GM23338 (cell line): ENCODE data around the gene TPRKB.
"Not testable (repeated sequence)": the region's sequence is repeated elsewhere in the genome, so short reads cannot be mapped to it uniquely, and the experiment has no call there.

Source experiments
- CREB1 ChIP-seq: fragments of 250-450 bp; sonication (Bioruptor Pico); IDR thresholded peaks from 2 replicates; pipeline ENCODE4 v1.5.0; 2020; ENCODE audit warnings: low read depth, mild to moderate bottlenecking, moderate library complexity
- EZH2 ChIP-seq: fragments of 200-600 bp; sonication (generic); IDR thresholded peaks from one replicate; pipeline ENCODE4 v1.8.0; 2017; ENCODE audit warnings: antibody characterized with exemption, mild to moderate bottlenecking, low read depth; ENCODE audit not compliant: unreplicated experiment
- EZH2phosphoT487 ChIP-seq: fragments of 200-600 bp; sonication (generic); IDR thresholded peaks from one replicate; pipeline ENCODE4 v1.8.1; 2018; ENCODE audit warnings: antibody characterized with exemption; ENCODE audit not compliant: unreplicated experiment
- JUNB ChIP-seq: IDR thresholded peaks from one replicate; pipeline ENCODE4 v1.6.1; 2016; ENCODE audit warnings: antibody characterized with exemption; ENCODE audit not compliant: unreplicated experiment
- POLR2AphosphoS5 ChIP-seq: IDR thresholded peaks from 2 replicates; pipeline ENCODE4 v1.6.1; 2016; ENCODE audit warnings: antibody characterized with exemption, low read depth
- STAT1 ChIP-seq: IDR thresholded peaks from one replicate; pipeline ENCODE4 v1.6.1; 2016; ENCODE audit warnings: antibody characterized with exemption; ENCODE audit not compliant: unreplicated experiment
- ZNF331 ChIP-seq: fragments of 250-450 bp; sonication (Bioruptor Pico); IDR thresholded peaks from 2 replicates; pipeline ENCODE4 v1.5.0; 2020; ENCODE audit warnings: low read depth, mild to moderate bottlenecking, moderate library complexity
- TF ChIP-seq, protein P1 (sequence below), 2 experiments: fragments of 200-600 bp in 1 of 2; sonication (generic) in 1 of 2; conservative IDR thresholded peaks; 2 replicates each; pipeline versions ENCODE4 v1.5.1 to v1.6.1; 2016 to 2017; ENCODE audit warnings: antibody characterized with exemption in 2 of 2, low read depth in 2 of 2, mild to moderate bottlenecking in 2 of 2, moderate library complexity in 1 of 2
- TF ChIP-seq, protein P2 (sequence below): fragments of 250-450 bp; sonication (Bioruptor Pico); IDR thresholded peaks from 2 replicates; pipeline ENCODE4 v1.5.0; 2020; ENCODE audit warnings: mild to moderate bottlenecking, moderate library complexity
- TF ChIP-seq, protein P3 (sequence below): IDR thresholded peaks from one replicate; pipeline ENCODE4 v1.6.1; 2018; ENCODE audit warnings: antibody characterized with exemption; ENCODE audit not compliant: unreplicated experiment
- TF ChIP-seq, protein P4 (sequence below): IDR thresholded peaks from 2 replicates; pipeline ENCODE4 v1.6.1; 2016; ENCODE audit warnings: antibody characterized with exemption

DNA sequence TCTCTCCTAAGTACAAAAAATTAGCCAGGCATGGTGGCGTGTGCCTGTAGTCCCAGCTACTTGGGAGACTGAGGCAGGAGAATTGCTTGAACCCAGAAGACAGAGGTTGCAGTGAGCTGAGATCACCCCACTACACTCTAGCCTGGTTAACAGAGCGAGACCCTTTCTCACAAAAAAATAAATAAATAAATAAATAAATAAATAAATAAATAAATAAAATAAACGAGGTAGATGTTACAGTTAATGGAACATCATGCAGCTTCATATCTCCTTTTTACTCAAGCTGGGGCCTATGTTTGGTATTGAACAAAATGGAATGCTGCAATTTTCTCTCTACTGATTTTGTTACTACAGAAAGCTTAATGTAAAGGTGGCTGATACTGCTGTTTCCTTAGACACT is 40.6 kb downstream of the TPRKB start:
- not testable (repeated sequence) for TF ChIP-seq EZH2phosphoT487; STAT1; POLR2AphosphoS5; CREB1 (CRISPR knock-in tag); EZH2; JUNB; ZNF331
- TF ChIP-seq, protein P1, sequence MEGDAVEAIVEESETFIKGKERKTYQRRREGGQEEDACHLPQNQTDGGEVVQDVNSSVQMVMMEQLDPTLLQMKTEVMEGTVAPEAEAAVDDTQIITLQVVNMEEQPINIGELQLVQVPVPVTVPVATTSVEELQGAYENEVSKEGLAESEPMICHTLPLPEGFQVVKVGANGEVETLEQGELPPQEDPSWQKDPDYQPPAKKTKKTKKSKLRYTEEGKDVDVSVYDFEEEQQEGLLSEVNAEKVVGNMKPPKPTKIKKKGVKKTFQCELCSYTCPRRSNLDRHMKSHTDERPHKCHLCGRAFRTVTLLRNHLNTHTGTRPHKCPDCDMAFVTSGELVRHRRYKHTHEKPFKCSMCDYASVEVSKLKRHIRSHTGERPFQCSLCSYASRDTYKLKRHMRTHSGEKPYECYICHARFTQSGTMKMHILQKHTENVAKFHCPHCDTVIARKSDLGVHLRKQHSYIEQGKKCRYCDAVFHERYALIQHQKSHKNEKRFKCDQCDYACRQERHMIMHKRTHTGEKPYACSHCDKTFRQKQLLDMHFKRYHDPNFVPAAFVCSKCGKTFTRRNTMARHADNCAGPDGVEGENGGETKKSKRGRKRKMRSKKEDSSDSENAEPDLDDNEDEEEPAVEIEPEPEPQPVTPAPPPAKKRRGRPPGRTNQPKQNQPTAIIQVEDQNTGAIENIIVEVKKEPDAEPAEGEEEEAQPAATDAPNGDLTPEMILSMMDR (conservative IDR thresholded peaks at IDR 0.05; ENCODE audit: low read depth in 2 of 2), result not testable (repeated sequence)
- TF ChIP-seq, protein P2, sequence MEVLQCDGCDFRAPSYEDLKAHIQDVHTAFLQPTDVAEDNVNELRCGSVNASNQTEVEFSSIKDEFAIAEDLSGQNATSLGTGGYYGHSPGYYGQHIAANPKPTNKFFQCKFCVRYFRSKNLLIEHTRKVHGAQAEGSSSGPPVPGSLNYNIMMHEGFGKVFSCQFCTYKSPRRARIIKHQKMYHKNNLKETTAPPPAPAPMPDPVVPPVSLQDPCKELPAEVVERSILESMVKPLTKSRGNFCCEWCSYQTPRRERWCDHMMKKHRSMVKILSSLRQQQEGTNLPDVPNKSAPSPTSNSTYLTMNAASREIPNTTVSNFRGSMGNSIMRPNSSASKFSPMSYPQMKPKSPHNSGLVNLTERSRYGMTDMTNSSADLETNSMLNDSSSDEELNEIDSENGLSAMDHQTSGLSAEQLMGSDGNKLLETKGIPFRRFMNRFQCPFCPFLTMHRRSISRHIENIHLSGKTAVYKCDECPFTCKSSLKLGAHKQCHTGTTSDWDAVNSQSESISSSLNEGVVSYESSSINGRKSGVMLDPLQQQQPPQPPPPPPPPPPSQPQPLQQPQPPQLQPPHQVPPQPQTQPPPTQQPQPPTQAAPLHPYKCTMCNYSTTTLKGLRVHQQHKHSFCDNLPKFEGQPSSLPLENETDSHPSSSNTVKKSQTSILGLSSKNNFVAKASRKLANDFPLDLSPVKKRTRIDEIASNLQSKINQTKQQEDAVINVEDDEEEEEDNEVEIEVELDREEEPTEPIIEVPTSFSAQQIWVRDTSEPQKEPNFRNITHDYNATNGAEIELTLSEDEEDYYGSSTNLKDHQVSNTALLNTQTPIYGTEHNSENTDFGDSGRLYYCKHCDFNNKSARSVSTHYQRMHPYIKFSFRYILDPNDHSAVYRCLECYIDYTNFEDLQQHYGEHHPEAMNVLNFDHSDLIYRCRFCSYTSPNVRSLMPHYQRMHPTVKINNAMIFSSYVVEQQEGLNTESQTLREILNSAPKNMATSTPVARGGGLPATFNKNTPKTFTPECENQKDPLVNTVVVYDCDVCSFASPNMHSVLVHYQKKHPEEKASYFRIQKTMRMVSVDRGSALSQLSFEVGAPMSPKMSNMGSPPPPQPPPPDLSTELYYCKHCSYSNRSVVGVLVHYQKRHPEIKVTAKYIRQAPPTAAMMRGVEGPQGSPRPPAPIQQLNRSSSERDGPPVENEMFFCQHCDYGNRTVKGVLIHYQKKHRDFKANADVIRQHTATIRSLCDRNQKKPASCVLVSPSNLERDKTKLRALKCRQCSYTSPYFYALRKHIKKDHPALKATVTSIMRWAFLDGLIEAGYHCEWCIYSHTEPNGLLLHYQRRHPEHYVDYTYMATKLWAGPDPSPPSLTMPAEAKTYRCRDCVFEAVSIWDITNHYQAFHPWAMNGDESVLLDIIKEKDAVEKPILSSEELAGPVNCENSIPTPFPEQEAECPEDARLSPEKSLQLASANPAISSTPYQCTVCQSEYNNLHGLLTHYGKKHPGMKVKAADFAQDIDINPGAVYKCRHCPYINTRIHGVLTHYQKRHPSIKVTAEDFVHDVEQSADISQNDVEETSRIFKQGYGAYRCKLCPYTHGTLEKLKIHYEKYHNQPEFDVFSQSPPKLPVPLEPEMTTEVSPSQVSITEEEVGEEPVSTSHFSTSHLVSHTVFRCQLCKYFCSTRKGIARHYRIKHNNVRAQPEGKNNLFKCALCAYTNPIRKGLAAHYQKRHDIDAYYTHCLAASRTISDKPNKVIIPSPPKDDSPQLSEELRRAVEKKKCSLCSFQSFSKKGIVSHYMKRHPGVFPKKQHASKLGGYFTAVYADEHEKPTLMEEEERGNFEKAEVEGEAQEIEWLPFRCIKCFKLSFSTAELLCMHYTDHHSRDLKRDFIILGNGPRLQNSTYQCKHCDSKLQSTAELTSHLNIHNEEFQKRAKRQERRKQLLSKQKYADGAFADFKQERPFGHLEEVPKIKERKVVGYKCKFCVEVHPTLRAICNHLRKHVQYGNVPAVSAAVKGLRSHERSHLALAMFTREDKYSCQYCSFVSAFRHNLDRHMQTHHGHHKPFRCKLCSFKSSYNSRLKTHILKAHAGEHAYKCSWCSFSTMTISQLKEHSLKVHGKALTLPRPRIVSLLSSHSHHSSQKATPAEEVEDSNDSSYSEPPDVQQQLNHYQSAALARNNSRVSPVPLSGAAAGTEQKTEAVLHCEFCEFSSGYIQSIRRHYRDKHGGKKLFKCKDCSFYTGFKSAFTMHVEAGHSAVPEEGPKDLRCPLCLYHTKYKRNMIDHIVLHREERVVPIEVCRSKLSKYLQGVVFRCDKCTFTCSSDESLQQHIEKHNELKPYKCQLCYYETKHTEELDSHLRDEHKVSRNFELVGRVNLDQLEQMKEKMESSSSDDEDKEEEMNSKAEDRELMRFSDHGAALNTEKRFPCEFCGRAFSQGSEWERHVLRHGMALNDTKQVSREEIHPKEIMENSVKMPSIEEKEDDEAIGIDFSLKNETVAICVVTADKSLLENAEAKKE, result not testable (repeated sequence)
- TF ChIP-seq, protein P3, sequence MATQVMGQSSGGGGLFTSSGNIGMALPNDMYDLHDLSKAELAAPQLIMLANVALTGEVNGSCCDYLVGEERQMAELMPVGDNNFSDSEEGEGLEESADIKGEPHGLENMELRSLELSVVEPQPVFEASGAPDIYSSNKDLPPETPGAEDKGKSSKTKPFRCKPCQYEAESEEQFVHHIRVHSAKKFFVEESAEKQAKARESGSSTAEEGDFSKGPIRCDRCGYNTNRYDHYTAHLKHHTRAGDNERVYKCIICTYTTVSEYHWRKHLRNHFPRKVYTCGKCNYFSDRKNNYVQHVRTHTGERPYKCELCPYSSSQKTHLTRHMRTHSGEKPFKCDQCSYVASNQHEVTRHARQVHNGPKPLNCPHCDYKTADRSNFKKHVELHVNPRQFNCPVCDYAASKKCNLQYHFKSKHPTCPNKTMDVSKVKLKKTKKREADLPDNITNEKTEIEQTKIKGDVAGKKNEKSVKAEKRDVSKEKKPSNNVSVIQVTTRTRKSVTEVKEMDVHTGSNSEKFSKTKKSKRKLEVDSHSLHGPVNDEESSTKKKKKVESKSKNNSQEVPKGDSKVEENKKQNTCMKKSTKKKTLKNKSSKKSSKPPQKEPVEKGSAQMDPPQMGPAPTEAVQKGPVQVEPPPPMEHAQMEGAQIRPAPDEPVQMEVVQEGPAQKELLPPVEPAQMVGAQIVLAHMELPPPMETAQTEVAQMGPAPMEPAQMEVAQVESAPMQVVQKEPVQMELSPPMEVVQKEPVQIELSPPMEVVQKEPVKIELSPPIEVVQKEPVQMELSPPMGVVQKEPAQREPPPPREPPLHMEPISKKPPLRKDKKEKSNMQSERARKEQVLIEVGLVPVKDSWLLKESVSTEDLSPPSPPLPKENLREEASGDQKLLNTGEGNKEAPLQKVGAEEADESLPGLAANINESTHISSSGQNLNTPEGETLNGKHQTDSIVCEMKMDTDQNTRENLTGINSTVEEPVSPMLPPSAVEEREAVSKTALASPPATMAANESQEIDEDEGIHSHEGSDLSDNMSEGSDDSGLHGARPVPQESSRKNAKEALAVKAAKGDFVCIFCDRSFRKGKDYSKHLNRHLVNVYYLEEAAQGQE, result not testable (repeated sequence)
- TF ChIP-seq, protein P4, sequence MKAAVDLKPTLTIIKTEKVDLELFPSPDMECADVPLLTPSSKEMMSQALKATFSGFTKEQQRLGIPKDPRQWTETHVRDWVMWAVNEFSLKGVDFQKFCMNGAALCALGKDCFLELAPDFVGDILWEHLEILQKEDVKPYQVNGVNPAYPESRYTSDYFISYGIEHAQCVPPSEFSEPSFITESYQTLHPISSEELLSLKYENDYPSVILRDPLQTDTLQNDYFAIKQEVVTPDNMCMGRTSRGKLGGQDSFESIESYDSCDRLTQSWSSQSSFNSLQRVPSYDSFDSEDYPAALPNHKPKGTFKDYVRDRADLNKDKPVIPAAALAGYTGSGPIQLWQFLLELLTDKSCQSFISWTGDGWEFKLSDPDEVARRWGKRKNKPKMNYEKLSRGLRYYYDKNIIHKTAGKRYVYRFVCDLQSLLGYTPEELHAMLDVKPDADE, result not testable (repeated sequence)
